NCI-H2107 (cell line): Measurements from ENCODE around the gene ROR1.

Experiments used
- DNase-seq: peaks from one replicate; lab custom pipeline; 2025; lab: John Stamatoyannopoulos, UW

ROR1 gene

DNA sequence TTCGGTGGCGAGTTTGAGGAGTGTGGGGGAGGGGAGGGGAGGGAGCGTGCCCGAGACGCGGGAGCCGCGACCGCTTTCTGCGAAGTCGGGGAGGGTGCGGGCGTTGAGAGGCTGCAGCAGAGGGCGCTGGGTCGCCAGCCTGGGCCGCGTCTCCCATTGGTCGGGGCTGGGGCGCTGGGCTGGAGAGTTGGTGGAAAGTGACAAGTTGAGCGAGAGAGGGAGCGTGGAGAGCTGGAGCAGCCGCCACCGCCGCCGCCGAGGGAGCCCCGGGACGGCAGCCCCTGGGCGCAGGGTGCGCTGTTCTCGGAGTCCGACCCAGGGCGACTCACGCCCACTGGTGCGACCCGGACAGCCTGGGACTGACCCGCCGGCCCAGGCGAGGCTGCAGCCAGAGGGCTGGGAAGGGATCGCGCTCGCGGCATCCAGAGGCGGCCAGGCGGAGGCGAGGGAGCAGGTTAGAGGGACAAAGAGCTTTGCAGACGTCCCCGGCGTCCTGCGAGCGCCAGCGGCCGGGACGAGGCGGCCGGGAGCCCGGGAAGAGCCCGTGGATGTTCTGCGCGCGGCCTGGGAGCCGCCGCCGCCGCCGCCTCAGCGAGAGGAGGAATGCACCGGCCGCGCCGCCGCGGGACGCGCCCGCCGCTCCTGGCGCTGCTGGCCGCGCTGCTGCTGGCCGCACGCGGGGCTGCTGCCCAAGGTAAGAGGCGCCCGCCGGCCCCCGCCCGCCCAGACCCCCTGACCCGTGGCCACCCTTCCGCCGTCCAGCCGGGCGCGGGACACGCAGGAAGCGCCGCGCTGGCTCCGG is at the start of gene ROR1:
Gene ROR1 (plus strand): TSS at position 203 of the 802 bp plus-strand sequence.
- peak; percentile 83 for DNase-seq

DNA sequence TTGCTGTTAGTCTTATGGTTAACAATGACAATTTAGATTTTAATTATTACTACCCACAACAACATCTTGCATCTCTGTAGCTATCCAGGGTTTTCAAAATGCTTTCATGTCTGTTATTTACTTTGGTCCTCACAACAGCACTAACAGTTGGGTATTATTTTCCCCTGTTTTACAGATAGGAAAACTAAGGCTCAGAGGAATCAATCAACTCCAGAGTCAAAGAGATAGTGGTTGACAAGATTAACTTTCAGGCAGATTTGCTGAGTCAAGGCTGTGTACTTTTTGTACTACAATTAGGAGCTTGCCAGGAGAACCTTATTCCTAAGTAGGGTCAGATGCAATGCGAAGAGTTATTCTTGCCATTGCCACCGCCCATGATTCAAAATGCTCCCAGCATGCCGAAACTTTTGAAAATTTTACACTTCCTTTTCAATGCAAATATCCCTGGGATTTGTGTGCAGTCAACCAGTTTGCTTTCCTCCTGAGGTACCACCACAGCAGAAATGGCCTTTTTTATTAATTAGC is 49.4 kb upstream of the ROR1 start:
- no peak for DNase-seq

DNA sequence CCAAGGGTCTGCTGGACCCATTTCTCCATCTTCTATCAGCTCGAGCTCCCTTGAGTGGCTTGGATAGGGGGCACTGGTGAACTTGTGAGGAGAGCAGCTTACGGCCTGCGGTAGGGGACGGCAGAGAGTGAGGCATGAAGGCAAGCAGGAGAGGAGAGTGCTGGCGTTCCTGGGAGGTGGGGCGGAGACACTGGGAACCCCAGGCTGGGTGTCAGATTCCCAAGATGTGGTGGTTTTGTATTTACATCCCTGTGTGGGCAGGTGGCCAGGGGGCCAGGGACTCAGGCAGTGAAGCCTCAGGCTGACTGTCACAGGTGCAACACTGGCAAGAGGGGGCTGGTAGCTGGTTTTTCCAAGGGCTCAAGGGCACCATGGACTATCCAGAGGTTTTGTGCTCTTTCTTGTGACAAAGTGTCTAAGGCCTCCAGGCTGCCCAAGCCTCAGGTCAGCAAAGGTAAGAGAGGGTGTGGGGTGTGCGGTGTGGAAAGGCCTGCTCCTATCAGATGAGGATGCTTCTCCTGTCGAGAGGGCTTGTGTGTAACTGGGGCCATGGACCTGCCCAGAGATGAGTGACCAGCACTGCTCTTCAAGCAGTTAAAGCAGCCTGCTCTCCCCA is 45.1 kb upstream of the ROR1 start:
- DNase-seq = peak; percentile 79

- DNase-seq = no peak
Measured at GRCh38 chr1:63729227-63729620, 44.6 kb upstream of the ROR1 start.

DNA sequence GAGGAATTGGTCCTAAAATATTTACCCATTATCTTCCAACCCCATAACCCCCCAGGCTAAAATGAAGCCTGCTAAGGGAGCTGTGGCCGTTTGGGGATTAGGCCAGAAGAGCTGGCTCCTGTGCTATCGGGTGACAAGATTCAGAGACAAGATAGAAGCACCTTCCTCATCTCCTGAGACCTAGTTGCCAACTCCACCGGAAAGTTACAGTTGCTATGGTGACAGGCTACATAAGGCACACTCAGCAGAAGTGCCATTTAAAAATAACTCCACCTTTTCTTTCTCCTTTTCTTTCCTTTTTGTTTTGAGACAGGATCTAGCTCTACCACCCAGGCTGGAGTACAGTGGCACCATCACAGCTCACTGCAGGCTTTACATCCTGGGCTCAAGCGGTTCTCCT is 43.6 kb upstream of the ROR1 start:
- no peak for DNase-seq

DNA sequence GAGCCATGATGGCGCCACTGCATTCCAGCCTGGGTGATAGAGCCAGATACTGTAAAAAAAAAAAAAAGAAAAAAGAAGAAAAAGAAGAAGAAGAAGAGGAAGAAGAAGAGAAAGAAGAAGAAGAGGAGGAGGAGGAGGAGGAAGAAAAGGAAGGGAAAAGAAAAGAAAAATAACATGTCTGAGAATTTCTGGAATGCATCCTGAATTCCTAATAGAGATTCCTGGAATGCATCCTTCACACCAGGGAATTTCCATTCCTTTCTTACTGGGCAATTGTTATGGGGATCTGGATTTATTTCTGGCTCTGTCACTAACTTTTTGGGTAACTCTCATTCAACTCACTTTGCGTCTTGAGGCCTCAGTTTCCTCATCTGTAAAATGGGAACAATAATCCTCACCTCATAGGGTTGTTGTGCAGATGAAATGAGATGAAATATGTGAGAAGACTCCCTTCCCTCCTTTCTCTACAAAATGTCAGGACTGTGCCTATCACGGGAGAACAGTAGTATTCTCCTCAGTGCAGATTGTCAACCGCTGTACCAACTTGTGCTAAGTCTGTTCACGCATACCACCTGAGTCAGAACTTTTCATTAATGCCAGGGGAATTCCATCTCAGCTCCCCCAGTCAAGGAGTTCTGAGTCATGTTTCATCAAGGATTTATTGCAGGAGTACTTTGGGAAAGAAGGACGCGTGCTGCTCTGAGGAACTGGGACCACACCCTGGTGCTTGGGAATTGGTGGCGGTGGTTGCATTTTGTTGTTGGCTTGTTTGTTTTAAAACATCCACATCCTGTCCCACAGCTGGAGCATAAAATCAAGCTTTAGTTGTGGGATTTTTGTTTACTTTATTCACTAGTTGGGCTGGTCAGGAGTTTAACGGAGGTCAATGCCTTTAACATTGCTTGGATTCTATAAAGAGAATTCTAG is 42.4 kb upstream of the ROR1 start:
- no peak for DNase-seq

DNA sequence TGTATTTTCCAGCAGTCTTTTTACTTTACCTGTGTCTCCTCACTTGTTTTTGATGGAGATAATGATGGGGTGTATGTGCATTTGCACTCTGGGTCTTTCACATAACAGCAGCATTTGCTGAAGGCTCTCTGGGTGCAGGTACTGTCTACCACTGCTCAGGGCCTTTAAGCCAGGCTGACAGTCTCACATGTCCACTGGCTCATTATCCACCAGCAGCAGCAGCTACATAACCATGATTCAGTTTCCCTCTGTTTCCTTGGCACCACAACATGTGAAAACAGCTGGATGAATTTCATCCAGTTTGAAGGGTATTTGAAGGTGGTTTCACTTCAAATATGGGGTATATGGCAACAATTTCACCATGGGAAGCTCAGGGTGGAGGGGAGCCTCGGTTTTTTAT is 41.2 kb upstream of the ROR1 start:
- no peak for DNase-seq

DNA sequence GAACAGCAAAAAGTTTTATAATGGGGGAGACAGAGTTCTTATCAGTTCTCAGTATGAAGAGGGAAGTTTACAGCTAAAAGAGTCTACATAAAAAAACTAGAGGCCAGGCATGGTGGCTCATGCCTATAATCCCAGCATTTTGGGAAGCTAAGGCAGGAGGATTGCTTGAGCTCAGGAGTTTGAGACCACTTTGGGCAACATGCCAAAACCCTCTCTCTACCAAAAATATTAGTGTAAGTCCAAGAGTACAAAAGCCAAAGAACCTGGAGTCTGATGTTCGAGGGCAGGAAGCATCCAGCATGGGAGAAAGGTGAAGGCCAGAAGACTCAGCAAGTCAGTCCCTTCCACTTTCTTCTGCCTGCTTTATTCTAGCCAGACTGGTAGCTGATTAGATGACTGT is 35.0 kb upstream of the ROR1 start:
- no peak for DNase-seq

GRCh38 chr1:63739452-63739851 is 34.4 kb upstream of the ROR1 start:
- no peak for DNase-seq

- no peak for DNase-seq
Measured at GRCh38 chr1:63740432-63740831, 33.4 kb upstream of the ROR1 start.

GRCh38 chr1:63742526-63742925 is 31.3 kb upstream of the ROR1 start:
- no peak for DNase-seq

DNA sequence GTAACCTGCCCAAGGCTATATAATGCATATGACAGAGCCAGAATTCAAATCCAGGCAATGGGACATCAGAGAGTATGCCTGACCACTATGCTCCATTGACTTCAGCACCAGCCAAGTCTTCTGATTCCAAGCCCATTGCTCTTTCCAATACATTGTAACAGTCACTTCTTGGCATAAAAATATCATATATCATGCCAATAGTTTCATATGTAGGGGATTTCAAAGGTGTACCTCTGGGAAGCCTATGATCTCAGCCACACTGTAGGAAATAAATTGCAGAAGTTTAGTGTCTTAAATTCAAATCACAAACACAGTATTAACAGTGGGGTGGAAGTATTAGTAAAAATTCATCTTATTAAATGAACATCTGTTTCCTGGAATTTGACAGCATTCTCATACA is 30.0 kb upstream of the ROR1 start:
- no peak for DNase-seq

DNA sequence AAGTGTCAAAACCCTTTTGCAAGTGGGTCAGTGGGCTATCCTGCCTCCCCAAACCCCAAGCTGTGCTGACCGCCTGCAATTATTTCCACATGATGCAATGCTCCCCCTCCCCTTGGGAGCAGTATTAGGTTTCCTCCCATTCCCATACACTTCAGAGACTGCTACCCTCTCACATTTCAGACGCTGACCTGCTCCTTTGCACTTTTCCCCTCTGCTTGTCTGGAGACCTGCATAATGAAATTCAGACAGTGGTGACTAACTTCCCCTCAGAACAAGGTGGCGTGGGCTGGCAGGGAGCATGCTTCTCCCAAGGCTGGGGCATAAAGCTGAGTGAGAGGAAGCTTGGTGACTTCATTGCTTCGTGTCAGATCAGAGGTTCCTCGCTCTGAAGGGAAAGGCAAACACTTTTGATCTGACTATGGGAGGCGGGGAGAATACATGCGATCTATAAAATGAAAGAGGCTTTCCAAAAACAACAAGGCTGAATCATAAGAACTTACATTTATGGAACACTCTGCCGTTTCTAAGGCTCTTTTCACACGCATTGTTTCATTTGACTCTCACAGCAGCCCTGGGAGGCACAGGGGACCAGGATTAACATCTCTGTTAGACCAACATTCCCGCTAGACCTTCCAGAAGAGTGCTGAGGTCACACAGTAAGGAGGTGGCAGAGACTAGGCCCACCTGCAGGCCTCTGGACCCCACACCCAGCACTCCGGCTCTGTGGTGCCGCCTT is 27.5 kb upstream of the ROR1 start:
- peak; percentile 41 for DNase-seq

GRCh38 chr1:63747445-63747844 is 26.4 kb upstream of the ROR1 start:
- no peak for DNase-seq

DNA sequence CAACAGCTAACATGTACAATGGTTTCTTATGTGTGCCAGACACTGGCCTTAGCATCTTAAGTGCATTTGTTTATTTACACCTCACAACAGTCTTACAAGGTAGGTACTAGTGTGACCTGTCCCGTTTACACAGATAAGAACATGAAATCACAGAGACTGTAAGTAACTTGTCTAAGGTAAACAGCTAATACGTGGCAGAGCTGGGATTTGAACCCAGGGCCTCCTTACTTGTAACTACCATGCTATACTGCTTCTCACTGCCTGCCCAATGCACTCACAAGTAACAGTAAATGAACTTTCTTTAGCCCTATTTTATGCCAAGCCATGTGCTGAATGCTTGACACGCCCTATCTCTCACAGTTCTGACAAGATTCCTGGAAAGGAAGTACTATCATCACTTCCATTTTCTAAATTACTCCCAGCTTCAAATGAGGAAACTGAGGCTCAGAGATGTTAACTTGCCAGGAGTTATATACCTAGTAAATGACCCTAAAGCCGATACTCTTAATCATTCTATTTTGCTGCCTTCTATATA is 25.7 kb upstream of the ROR1 start:
- DNase-seq = no peak

DNA sequence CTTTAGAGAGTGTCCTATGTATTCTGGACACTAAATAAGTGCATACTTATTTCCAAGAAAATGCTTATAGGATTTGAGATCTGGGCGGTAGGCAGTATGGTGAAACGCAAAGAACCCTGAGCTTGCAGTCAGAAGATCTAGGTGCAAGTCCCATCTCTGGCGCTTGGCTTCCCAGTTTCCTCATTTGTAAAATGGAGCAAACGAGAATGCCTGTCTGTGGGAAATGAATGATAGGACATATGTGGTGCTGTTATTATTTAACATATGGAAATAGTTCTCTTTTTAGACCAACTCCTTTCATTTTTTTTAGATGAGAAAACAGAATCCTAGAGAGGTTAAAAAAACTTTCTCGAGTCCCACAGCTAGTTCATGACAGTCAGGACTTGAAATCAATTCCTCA is 25.2 kb upstream of the ROR1 start:
- DNase-seq = no peak

- DNase-seq = no peak
Measured at GRCh38 chr1:63750721-63751120, 23.1 kb upstream of the ROR1 start.

- DNase-seq = no peak
Measured at GRCh38 chr1:63752176-63752575, 21.6 kb upstream of the ROR1 start.

DNA sequence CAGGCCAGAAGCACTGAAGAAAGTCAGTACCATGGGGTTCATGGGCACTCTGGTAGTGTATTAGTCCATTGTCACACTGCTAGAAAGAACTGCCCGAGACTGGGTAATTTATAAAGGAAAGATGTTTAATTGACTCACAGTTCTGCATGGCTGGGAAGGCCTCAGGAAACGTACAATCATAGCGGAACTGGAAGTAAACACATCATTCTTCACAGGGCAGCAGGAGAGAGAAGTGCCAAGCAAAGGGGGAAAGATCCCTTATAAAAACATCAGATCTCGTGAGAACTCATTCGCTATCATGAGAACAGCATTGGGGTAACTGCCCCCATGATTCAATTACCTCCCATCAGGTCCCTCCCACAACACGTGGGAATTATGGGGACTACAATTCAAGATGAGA is 20.2 kb upstream of the ROR1 start:
- DNase-seq = no peak

GRCh38 chr1:63756839-63757238 is 17.0 kb upstream of the ROR1 start:
- no peak for DNase-seq

- DNase-seq = no peak
Measured at GRCh38 chr1:63757334-63757733, 16.5 kb upstream of the ROR1 start.

DNA sequence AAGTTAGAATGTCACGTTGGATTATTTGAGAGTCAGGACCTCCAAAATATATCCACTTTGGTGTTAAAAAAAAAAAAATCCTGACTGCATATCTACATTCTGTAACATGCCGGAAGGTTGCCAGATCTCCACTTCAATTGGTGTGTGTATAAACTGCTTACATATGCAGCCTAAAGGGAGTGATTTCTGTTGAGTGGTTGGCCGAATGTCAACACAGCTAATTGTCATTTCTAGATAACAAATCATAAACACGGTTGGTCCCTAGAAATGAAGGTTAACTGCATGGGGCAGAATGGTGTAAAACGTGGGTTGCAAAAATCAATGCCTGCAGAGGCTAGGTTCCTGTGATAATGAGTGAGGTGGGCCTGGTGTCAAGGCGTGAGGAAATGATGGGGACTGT is 15.0 kb upstream of the ROR1 start:
- no peak for DNase-seq
